Measurements from ENCODE around the gene TRIP6. TPM values are rescaled to one million over a fixed set of nuclear protein-coding genes. Genes with fewer than 3 reads are reported as not detected.
"Not testable (repeated sequence)": the region's sequence is repeated elsewhere in the genome, so short reads cannot be mapped to it uniquely, and the experiment has no call there.

The TRIP6 gene
- polyA plus RNA-seq, 4 donors, result 3.4 to 35.7 (median 16.7) TPM

- Histone ChIP-seq H3K36me3 (ENCODE audit: control insufficient read depth in 3 of 3, insufficient read depth in 2 of 3, low read depth in 1 of 3, low read length in 3 of 3) (peaks cover 0 to 2% (median 0%) of the 10 kb centered on the region in 3 donors), H3K27me3 (ENCODE audit: control insufficient read depth in 3 of 3, insufficient read depth in 3 of 3, low read length in 3 of 3) (no peaks in the 10 kb centered on the region), H3K4me3 (ENCODE audit: low read depth in 1 of 3, low read length in 3 of 3) (no peak overlapping the region), H3K9me3 (ENCODE audit: control insufficient read depth in 2 of 2, insufficient read depth in 1 of 2, low read depth in 1 of 2, low read length in 1 of 2) (no peaks in the 10 kb centered on the region), H3K27ac (ENCODE audit: low read depth in 1 of 3, low read length in 2 of 3) (peak overlapping the region in 2 of 3 donors; percentile 76 to 79), H3K4me1 (ENCODE audit: control insufficient read depth in 3 of 3, insufficient read depth in 2 of 3, low read depth in 1 of 3, low read length in 2 of 3) (peaks cover 0 to 32% (median 4%) of the 10 kb centered on the region in 3 donors)
- FAIRE-seq (no peak), DNase-seq (peak; percentile 62 to 99)
- WGBS, 3 donors, result 46 to 73% (median 59%) methylated on average over 15 of the region's 15 CpGs
These were observed 47.2 kb downstream of the TRIP6 start for GRCh38 chr7:100914208-100914878.

GRCh38 chr7:100914879-100915447 is 47.8 kb downstream of the TRIP6 start:
- no peak overlapping the region for H3K4me3 ChIP-seq (ENCODE audit: low read depth in 1 of 3, low read length in 3 of 3)
- peak in 1 of 2 donors; percentile 43 for DNase-seq
- no peaks in the 10 kb centered on the region for H3K9me3 ChIP-seq (ENCODE audit: control insufficient read depth in 2 of 2, insufficient read depth in 1 of 2, low read depth in 1 of 2, low read length in 1 of 2)
- no peaks in the 10 kb centered on the region for H3K27me3 ChIP-seq (ENCODE audit: control insufficient read depth in 3 of 3, insufficient read depth in 3 of 3, low read length in 3 of 3)
- peak overlapping the region in 2 of 3 donors; percentile 38 to 39 for H3K27ac ChIP-seq (ENCODE audit: low read depth in 1 of 3, low read length in 2 of 3)
- H3K4me1 ChIP-seq (ENCODE audit: control insufficient read depth in 3 of 3, insufficient read depth in 2 of 3, low read depth in 1 of 3, low read length in 2 of 3), result peaks cover 0 to 31% (median 4%) of the 10 kb centered on the region in 3 donors
- 77 to 85% (median 78%) methylated on average over 8 of the region's 8 CpGs for WGBS, 3 donors
- FAIRE-seq, result no peak
- H3K36me3 ChIP-seq (ENCODE audit: control insufficient read depth in 3 of 3, insufficient read depth in 2 of 3, low read depth in 1 of 3, low read length in 3 of 3), result peaks cover 0 to 2% (median 0%) of the 10 kb centered on the region in 3 donors

- H3K27me3 ChIP-seq (ENCODE audit: control insufficient read depth in 3 of 3, insufficient read depth in 3 of 3, low read length in 3 of 3); H3K9me3 ChIP-seq (ENCODE audit: control insufficient read depth in 2 of 2, insufficient read depth in 1 of 2, low read depth in 1 of 2, low read length in 1 of 2); DNase-seq; FAIRE-seq; H3K4me1 ChIP-seq (ENCODE audit: control insufficient read depth in 3 of 3, insufficient read depth in 2 of 3, low read depth in 1 of 3, low read length in 2 of 3); H3K4me3 ChIP-seq (ENCODE audit: low read depth in 1 of 3, low read length in 3 of 3); H3K36me3 ChIP-seq (ENCODE audit: control insufficient read depth in 3 of 3, insufficient read depth in 2 of 3, low read depth in 1 of 3, low read length in 3 of 3); H3K27ac ChIP-seq (ENCODE audit: low read depth in 1 of 3, low read length in 2 of 3): not testable (repeated sequence)
- 80 to 93% (median 84%) methylated on average over 5 of the region's 5 CpGs for WGBS, 3 donors
These were observed 52.1 kb downstream of the TRIP6 start for GRCh38 chr7:100919335-100919734.

- not testable (repeated sequence) for H3K4me3 ChIP-seq (ENCODE audit: low read depth in 1 of 3, low read length in 3 of 3); FAIRE-seq; H3K4me1 ChIP-seq (ENCODE audit: control insufficient read depth in 3 of 3, insufficient read depth in 2 of 3, low read depth in 1 of 3, low read length in 2 of 3); H3K36me3 ChIP-seq (ENCODE audit: control insufficient read depth in 3 of 3, insufficient read depth in 2 of 3, low read depth in 1 of 3, low read length in 3 of 3); DNase-seq; H3K27ac ChIP-seq (ENCODE audit: low read depth in 1 of 3, low read length in 2 of 3); H3K27me3 ChIP-seq (ENCODE audit: control insufficient read depth in 3 of 3, insufficient read depth in 3 of 3, low read length in 3 of 3); H3K9me3 ChIP-seq (ENCODE audit: control insufficient read depth in 2 of 2, insufficient read depth in 1 of 2, low read depth in 1 of 2, low read length in 1 of 2)
- WGBS, 3 donors, result 72 to 90% (median 75%) methylated on average over 9 of the region's 9 CpGs
These were observed 52.7 kb downstream of the TRIP6 start for GRCh38 chr7:100919779-100920437.

- DNase-seq (no peak), FAIRE-seq (no peak)
- Histone ChIP-seq H3K4me3 (ENCODE audit: low read depth in 1 of 3, low read length in 3 of 3) (no peak overlapping the region), H3K27ac (ENCODE audit: low read depth in 1 of 3, low read length in 2 of 3) (no peak overlapping the region), H3K36me3 (ENCODE audit: control insufficient read depth in 3 of 3, insufficient read depth in 2 of 3, low read depth in 1 of 3, low read length in 3 of 3) (peaks cover 0 to 2% (median 0%) of the 10 kb centered on the region in 3 donors), H3K4me1 (ENCODE audit: control insufficient read depth in 3 of 3, insufficient read depth in 2 of 3, low read depth in 1 of 3, low read length in 2 of 3) (peaks cover 0 to 2% (median 0%) of the 10 kb centered on the region in 3 donors), H3K27me3 (ENCODE audit: control insufficient read depth in 3 of 3, insufficient read depth in 3 of 3, low read length in 3 of 3) (no peaks in the 10 kb centered on the region), H3K9me3 (ENCODE audit: control insufficient read depth in 2 of 2, insufficient read depth in 1 of 2, low read depth in 1 of 2, low read length in 1 of 2) (peaks cover 0 to 8% of the 10 kb centered on the region in 2 donors)
These were observed 53.9 kb downstream of the TRIP6 start for GRCh38 chr7:100921039-100921438.

Other genes with a start within 250 kb of the TRIP6 start
- gene TFR2, start 225.8 kb upstream of the TRIP6 start, polyA plus RNA-seq, result 1 to 10 TPM in 2 of 4 donors, not detected in 2; 1.2 to 1.3 TPM
- gene ACTL6B, start 210.9 kb upstream of the TRIP6 start, polyA plus RNA-seq, result under 1 TPM in 2 of 4 donors, not detected in 2; 0.52 to 1.00 TPM
- 100 to 1,000 TPM; 179 to 214 (median 186) TPM for gene GNB2, start 193.6 kb upstream of the TRIP6 start, polyA plus RNA-seq
- 10 to 100 TPM; 15.7 to 49.1 (median 17.9) TPM for gene GIGYF1, start 173.1 kb upstream of the TRIP6 start, polyA plus RNA-seq
- 10 to 100 TPM; 31.9 to 44.8 (median 40.9) TPM for gene POP7, start 161.3 kb upstream of the TRIP6 start, polyA plus RNA-seq
- under 1 TPM in 2 of 4 donors, not detected in 2; 0.04 to 0.15 TPM for gene EPO, start 146.9 kb upstream of the TRIP6 start, polyA plus RNA-seq
- gene ZAN, start 133.8 kb upstream of the TRIP6 start, polyA plus RNA-seq, result under 1 TPM in 1 of 4 donors, not detected in 3; 0.03 TPM
- gene EPHB4, start 39.9 kb upstream of the TRIP6 start, polyA plus RNA-seq, result 10 to 100 TPM in 2 of 4 donors, 1 to 10 TPM in 2; 1.3 to 53.9 (median 20.0) TPM
- 10 to 100 TPM; 10.5 to 28.8 (median 19.5) TPM for gene SLC12A9, start 14.7 kb upstream of the TRIP6 start, polyA plus RNA-seq
- 100 to 1,000 TPM in 1 of 4 donors, 10 to 100 TPM in 3; 77.1 to 113 (median 90.0) TPM for gene SRRT, start 7.7 kb downstream of the TRIP6 start, polyA plus RNA-seq
- gene UFSP1, start 22.3 kb downstream of the TRIP6 start, polyA plus RNA-seq, result 1 to 10 TPM; 2.2 to 5.3 (median 4.2) TPM
- 10 to 100 TPM in 2 of 4 donors, 1 to 10 TPM in 2; 3.5 to 11.2 (median 7.7) TPM for gene ACHE, start 28.5 kb downstream of the TRIP6 start, polyA plus RNA-seq
- gene MUC3A, start 82.1 kb downstream of the TRIP6 start, polyA plus RNA-seq, result 100 to 1,000 TPM in 2 of 4 donors, 10 to 100 TPM in 2; 49.6 to 242 (median 104) TPM
- gene MUC12, start 102.2 kb downstream of the TRIP6 start, polyA plus RNA-seq, result 10 to 100 TPM in 3 of 4 donors, 1 to 10 TPM in 1; 2.6 to 31.8 (median 17.0) TPM
- 100 to 1,000 TPM in 1 of 4 donors, 10 to 100 TPM in 3; 16.1 to 243 (median 23.7) TPM for gene MUC17, start 152.7 kb downstream of the TRIP6 start, polyA plus RNA-seq
- gene TRIM56, start 218.1 kb downstream of the TRIP6 start, polyA plus RNA-seq, result 10 to 100 TPM in 2 of 4 donors, 1 to 10 TPM in 2; 7.6 to 24.9 (median 12.5) TPM